Measurements from ENCODE around the gene CCNDBP1.
"Not testable (repeated sequence)": the region's sequence is repeated elsewhere in the genome, so short reads cannot be mapped to it uniquely, and the experiment has no call there.

CCNDBP1 gene

GRCh38 chr15:43218908-43219706 is 33.9 kb downstream of the CCNDBP1 start:
- no peak for DNase-seq

- DNase-seq = no peak
Observed at GRCh38 chr15:43219929-43220928, 35.0 kb downstream of the CCNDBP1 start.

GRCh38 chr15:43220991-43221403 is 35.8 kb downstream of the CCNDBP1 start, which contains the start of gene EPB42:
Gene EPB42, minus strand, starts transcription at chr15:43221018. Its CDS starts 193 bp downstream, at chr15:43220825.
- no peak for DNase-seq

- no peak for DNase-seq
Observed at GRCh38 chr15:43221422-43221821, 36.2 kb downstream of the CCNDBP1 start.

- no peak for DNase-seq
Observed at GRCh38 chr15:43225201-43225949, 40.2 kb downstream of the CCNDBP1 start.

- not testable (repeated sequence) for DNase-seq
Observed at GRCh38 chr15:43225950-43226255, 40.7 kb downstream of the CCNDBP1 start.

- DNase-seq = no peak
Observed at GRCh38 chr15:43226436-43227305, 41.5 kb downstream of the CCNDBP1 start.

GRCh38 chr15:43229977-43230376 is 44.8 kb downstream of the CCNDBP1 start:
- no peak for DNase-seq

- DNase-seq = no peak
Observed at GRCh38 chr15:43230640-43231115, 45.5 kb downstream of the CCNDBP1 start.

GRCh38 chr15:43232289-43232874 is 47.2 kb downstream of the CCNDBP1 start:
- DNase-seq = no peak

- DNase-seq = no peak
Observed at GRCh38 chr15:43235536-43235935, 50.3 kb downstream of the CCNDBP1 start.

- DNase-seq = no peak
Observed at GRCh38 chr15:43237842-43238470, 52.8 kb downstream of the CCNDBP1 start.

- no peak for DNase-seq
Observed at GRCh38 chr15:43238671-43239131, 53.5 kb downstream of the CCNDBP1 start.

GRCh38 chr15:43239732-43240491 is 54.7 kb downstream of the CCNDBP1 start:
- DNase-seq = no peak

- DNase-seq = no peak
Observed at GRCh38 chr15:43241100-43241499, 55.9 kb downstream of the CCNDBP1 start.

- DNase-seq = no peak
Observed at GRCh38 chr15:43242616-43243015, 57.4 kb downstream of the CCNDBP1 start.

GRCh38 chr15:43243020-43243645 is 57.9 kb downstream of the CCNDBP1 start:
- DNase-seq = no peak

GRCh38 chr15:43244092-43244491 is 58.9 kb downstream of the CCNDBP1 start:
- DNase-seq = no peak

- no peak for DNase-seq
Observed at GRCh38 chr15:43246261-43246774, 61.1 kb downstream of the CCNDBP1 start.
